GM12878 (cell line): ENCODE measurements around the gene GPR87.

ENCODE experiments used
- JUND ChIP-seq: IDR thresholded peaks from 2 replicates; pipeline ENCODE4 v1.6.1; 2012; ENCODE audit warnings: low read depth, mild to moderate bottlenecking, low read length, improper control_type of control experiment, moderate library complexity
- MYC ChIP-seq: IDR thresholded peaks from 2 replicates; pipeline ENCODE4 v1.6.1; 2011; ENCODE audit warnings: mild to moderate bottlenecking, low read length, moderate library complexity, inconsistent platforms; ENCODE audit not compliant: insufficient read depth, insufficient replicate concordance, insufficient read length, severe bottlenecking
- SP1 ChIP-seq: IDR thresholded peaks from one replicate; pipeline ENCODE4 v1.6.1; 2011; ENCODE audit warnings: low read depth, low read length
- SRF ChIP-seq, 2 experiments: IDR thresholded peaks; 2 replicates each; pipeline ENCODE4 v1.6.1; 2011; ENCODE audit warnings: low read depth in 2 of 2, low read length in 2 of 2, mild to moderate bottlenecking in 1 of 2, moderate library complexity in 1 of 2
- STAT1 ChIP-seq: fragments of 450-650 bp; conservative IDR thresholded peaks from 2 replicates; pipeline ENCODE4 v1.6.1; 2014; ENCODE audit warnings: antibody characterized with exemption, mild to moderate bottlenecking
- YY1 ChIP-seq: IDR thresholded peaks from 2 replicates; pipeline ENCODE4 v1.6.1; 2011; ENCODE audit warnings: low read depth, mild to moderate bottlenecking, low read length
- TF ChIP-seq, protein P1 (sequence below), 3 experiments: IDR thresholded peaks in 2 of 3; conservative IDR thresholded peaks in 1 of 3; 2 replicates each; pipeline ENCODE4 v1.5.1; 2011; ENCODE audit warnings: low read depth in 3 of 3, low read length in 3 of 3, mild to moderate bottlenecking in 3 of 3, control low read depth in 2 of 3, moderate library complexity in 2 of 3, inconsistent platforms in 1 of 3, mixed read lengths in 1 of 3; ENCODE audit not compliant: control insufficient read depth in 2 of 3, insufficient read depth in 1 of 3; ENCODE audit errors: extremely low read depth in 1 of 3
- TF ChIP-seq, protein P2 (sequence below): IDR thresholded peaks from 2 replicates; pipeline ENCODE4 v1.6.1; 2012; ENCODE audit warnings: low read length, inconsistent platforms
- TF ChIP-seq, protein P3 (sequence below): IDR thresholded peaks from 2 replicates; pipeline ENCODE4 v1.6.1; 2011; ENCODE audit warnings: low read depth, mild to moderate bottlenecking, low read length, moderate library complexity, borderline replicate concordance; ENCODE audit errors: extremely low read depth

DNA sequence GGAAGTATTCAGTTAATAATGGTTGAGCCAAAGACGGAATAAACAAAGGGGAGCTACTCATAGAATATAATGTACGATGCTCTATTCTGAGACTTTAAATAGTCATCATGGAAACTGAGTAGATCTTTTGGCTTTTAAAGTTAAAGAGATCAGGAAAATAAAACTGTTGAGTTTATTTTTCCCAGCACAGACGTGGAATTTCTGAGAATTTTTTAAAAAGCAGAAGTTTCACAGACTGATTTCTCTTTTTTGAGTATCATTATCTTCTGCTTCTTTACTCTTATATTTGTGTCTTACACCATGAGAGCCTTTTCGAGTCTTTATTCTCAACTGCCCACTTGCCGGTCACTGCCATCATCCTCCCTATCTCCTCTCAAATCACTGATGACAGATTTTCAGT, 51.5 kb downstream of the GPR87 start:
- TF ChIP-seq, protein P1, sequence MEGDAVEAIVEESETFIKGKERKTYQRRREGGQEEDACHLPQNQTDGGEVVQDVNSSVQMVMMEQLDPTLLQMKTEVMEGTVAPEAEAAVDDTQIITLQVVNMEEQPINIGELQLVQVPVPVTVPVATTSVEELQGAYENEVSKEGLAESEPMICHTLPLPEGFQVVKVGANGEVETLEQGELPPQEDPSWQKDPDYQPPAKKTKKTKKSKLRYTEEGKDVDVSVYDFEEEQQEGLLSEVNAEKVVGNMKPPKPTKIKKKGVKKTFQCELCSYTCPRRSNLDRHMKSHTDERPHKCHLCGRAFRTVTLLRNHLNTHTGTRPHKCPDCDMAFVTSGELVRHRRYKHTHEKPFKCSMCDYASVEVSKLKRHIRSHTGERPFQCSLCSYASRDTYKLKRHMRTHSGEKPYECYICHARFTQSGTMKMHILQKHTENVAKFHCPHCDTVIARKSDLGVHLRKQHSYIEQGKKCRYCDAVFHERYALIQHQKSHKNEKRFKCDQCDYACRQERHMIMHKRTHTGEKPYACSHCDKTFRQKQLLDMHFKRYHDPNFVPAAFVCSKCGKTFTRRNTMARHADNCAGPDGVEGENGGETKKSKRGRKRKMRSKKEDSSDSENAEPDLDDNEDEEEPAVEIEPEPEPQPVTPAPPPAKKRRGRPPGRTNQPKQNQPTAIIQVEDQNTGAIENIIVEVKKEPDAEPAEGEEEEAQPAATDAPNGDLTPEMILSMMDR (IDR thresholded peaks at IDR 0.05 in 2 of 3, conservative IDR thresholded peaks at IDR 0.05 in 1 of 3; ENCODE audit: control insufficient read depth in 2 of 3, extremely low read depth in 1 of 3, insufficient read depth in 1 of 3, low read depth in 3 of 3, low read length in 3 of 3) = no peak
- no peak for TF ChIP-seq SRF (IDR thresholded peaks at IDR 0.05; ENCODE audit: low read depth in 2 of 2, low read length in 2 of 2)
- TF ChIP-seq MYC = no peak
- TF ChIP-seq JUND = no peak
- TF ChIP-seq STAT1 = no peak
- TF ChIP-seq, protein P2, sequence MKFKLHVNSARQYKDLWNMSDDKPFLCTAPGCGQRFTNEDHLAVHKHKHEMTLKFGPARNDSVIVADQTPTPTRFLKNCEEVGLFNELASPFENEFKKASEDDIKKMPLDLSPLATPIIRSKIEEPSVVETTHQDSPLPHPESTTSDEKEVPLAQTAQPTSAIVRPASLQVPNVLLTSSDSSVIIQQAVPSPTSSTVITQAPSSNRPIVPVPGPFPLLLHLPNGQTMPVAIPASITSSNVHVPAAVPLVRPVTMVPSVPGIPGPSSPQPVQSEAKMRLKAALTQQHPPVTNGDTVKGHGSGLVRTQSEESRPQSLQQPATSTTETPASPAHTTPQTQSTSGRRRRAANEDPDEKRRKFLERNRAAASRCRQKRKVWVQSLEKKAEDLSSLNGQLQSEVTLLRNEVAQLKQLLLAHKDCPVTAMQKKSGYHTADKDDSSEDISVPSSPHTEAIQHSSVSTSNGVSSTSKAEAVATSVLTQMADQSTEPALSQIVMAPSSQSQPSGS = no peak
- no peak for TF ChIP-seq YY1
- TF ChIP-seq, protein P3, sequence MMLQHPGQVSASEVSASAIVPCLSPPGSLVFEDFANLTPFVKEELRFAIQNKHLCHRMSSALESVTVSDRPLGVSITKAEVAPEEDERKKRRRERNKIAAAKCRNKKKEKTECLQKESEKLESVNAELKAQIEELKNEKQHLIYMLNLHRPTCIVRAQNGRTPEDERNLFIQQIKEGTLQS = no peak
- TF ChIP-seq SP1 = no peak
